Skeletal muscle cell (primary cell): Measurements from ENCODE around the gene HCRTR2.
"Not testable (repeated sequence)": the region's sequence is repeated elsewhere in the genome, so short reads cannot be mapped to it uniquely, and the experiment has no call there.

Source experiments
- DNase-seq: peaks from one replicate; pipeline ENCODE4 v3.0.0-alpha.2; 2010; ENCODE audit warnings: low read depth
- H3K4me3 ChIP-seq: 2 replicates; pipeline ENCODE4 v1.5.1; 2011; ENCODE audit warnings: low read depth, mild to moderate bottlenecking, control low read depth, low read length, moderate library complexity

HCRTR2 gene

GRCh38 chr6:55174211-55175026, at the start of gene HCRTR2:
TSS of gene HCRTR2 (plus strand) at chr6:55174515. CDS start at chr6:55174588, 73 bp downstream.
- no peak within 1 kb of the TSS for H3K4me3 ChIP-seq
- DNase-seq = no peak

DNA sequence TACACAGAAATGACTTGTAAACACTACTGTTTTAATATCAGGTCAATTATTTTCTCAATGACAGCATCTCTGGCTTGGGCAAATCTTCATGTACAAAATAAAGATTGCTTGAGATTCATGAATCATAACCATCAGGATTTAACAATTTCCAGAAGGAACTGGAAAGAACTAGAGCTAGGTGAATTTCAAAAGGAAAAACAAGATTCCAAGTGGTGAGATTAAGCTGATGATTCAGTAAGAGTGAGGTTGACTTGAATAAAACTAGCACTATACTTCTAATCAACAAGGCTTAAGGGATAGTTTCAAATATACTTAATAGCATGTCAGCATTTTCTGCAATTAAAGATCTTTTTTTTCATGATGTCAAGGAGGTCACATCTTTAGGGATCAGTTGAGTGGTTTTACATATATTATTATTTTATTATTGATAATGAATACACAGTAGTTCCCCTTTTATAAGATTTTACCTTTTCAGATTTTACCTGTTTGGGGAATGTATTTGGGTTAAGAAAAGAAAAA, 43.5 kb upstream of the HCRTR2 start:
- H3K4me3 ChIP-seq = no peak overlapping the region
- DNase-seq = no peak

DNA sequence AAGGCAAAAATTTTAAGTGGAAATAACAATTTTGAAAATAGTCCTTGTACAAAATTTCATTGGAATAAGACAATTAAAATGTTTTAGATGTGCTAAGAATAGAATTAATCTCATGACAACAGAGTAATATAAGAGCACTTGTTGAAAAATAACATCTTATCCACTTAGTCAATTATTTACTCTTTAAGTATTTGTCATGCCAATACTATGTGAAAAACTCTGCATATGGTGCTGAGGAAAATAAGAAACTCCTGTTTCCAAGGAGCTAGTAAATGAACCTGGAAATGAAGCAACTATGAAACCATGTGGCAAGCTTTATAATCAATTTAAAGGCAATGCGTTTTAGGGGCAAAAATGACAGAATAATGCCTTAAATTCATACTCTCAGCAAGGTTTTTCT, 42.7 kb upstream of the HCRTR2 start:
- no peak overlapping the region for H3K4me3 ChIP-seq
- no peak for DNase-seq

GRCh38 chr6:55136916-55137315, 37.4 kb upstream of the HCRTR2 start:
- no peak overlapping the region for H3K4me3 ChIP-seq
- DNase-seq = no peak

- DNase-seq = no peak
- H3K4me3 ChIP-seq = no peak overlapping the region
These were observed 36.2 kb upstream of the HCRTR2 start for GRCh38 chr6:55137929-55138693.

GRCh38 chr6:55141611-55142010, 32.7 kb upstream of the HCRTR2 start:
- no peak for DNase-seq
- H3K4me3 ChIP-seq = no peak overlapping the region

GRCh38 chr6:55142610-55143009, 31.7 kb upstream of the HCRTR2 start:
- DNase-seq = no peak
- no peak overlapping the region for H3K4me3 ChIP-seq

DNA sequence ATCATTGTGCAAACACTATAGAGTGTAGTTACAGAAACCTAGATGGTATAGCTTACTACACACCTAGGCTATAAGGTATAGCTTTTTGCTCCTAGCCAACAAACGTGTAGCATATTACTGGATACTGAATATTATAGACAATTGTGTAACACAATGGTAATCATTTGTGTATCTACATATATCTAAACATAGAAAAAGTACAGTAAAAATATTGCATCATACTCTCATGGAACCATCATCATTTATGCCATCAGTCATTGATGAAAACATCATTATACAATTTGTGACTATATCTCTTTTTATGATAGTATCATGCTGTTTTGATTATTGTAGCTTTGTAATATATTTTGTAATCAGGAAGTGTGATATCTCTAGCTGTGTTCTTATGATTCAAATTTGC, 21.0 kb upstream of the HCRTR2 start:
- no peak for DNase-seq
- no peak overlapping the region for H3K4me3 ChIP-seq

DNA sequence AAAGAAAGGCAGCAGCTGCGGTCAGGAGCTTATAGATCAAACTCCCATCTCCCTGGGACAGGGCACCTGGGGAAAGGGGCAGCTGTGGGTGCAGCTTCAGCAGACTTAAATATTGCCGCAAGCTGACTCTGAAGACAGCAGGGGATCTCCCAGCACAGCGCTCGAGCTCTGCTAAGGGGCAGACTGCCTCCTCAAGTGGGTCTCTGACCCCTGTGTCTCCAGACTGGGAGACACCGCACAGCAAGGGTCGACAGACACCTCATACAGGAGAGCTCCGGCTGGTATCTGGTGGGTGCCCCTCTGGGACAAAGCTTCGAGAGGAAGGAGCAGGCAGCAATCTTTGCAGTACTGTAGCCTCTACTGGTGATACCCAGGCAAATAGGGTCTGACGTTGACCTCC, 15.5 kb upstream of the HCRTR2 start:
- not testable (repeated sequence) for DNase-seq, H3K4me3 ChIP-seq

- DNase-seq = no peak
- H3K4me3 ChIP-seq = no peak overlapping the region
These were observed 6.5 kb upstream of the HCRTR2 start for GRCh38 chr6:55167860-55168259.

GRCh38 chr6:55175078-55176049, 1.0 kb downstream of the HCRTR2 start:
- DNase-seq = no peak
- no peak overlapping the region for H3K4me3 ChIP-seq

DNA sequence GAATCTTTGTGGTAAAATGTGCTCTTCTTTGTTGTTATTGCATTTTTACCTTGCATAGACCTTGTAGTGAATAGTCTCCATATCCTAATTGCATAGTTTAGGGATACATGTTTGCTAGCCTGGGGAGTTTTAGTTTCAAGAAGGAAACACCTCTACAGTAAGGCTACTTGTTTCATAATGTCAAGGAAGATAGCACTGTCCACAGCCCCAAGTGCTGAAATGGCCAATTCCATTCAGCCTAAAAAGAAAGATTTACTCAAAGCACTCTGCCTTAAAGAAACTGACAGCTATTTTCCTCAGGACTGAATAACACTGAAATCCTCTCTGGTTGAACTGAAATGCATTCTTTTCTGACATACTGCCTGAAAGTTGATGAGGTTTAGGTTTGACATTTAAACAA, 2.6 kb downstream of the HCRTR2 start:
- DNase-seq = peak; percentile 0
- H3K4me3 ChIP-seq = no peak overlapping the region

- no peak for DNase-seq
- H3K4me3 ChIP-seq = no peak overlapping the region
These were observed 5.9 kb downstream of the HCRTR2 start for GRCh38 chr6:55180258-55180657.

DNA sequence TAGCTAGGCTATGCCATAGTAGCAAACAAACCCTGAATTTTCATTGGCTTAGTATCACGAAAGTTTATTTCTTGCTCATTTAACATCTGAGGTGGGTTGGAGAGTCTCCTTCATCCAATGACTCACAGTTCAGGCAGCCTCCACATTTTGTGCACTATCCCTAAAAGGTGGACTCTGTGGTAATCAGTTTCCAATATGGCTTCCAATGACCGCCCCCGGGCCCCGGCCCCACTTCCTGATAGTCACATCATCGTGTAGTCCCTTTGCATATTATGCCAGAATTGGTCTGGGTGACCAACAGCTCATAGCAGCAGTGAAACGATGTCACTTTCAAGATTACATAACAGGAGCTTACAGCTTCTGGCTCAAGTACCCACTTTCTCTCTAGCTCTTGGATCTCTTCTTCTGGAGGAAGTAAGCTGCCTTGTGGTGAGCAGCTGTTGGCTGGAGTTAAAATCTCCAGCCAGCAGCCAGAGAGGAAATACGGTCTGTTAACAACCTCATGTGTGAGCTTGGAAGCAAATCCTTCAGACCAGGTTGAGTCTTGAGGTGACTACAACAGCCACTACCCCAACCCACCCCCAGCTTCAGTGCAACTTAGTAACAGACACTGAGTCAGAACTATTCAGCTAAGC, 7.8 kb downstream of the HCRTR2 start:
- no peak overlapping the region for H3K4me3 ChIP-seq
- DNase-seq = no peak

GRCh38 chr6:55184782-55185530, 10.6 kb downstream of the HCRTR2 start:
- DNase-seq = no peak
- no peak overlapping the region for H3K4me3 ChIP-seq

DNA sequence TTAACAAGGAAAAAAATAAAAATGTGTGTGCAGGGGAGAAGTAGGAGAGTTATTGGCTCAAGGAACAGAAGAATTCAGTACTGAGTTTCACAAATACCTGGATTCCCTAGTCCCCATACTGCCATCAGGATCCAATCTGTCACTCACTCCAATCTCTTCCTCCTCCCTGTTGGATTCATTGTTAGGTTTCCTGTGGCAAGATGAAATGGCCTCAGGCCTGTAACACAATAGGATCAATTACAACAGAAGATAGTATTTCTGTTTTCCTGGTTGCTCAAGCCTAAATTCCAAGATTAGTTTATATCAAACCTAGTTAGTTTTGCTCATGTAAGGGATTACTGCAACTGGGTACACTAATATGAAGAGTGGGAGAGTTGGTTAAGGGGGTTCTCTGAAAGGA, 24.4 kb downstream of the HCRTR2 start:
- DNase-seq = no peak
- no peak overlapping the region for H3K4me3 ChIP-seq

- no peak for DNase-seq
These were observed 24.9 kb downstream of the HCRTR2 start for GRCh38 chr6:55199239-55199638.

More at GRCh38 chr6:55199239-55199638, 24.9 kb downstream of the HCRTR2 start:
- H3K4me3 ChIP-seq = no peak overlapping the region
